Naive thymus-derived CD4-positive, alpha-beta T cell (primary cell): ENCODE data around the gene ANGPTL1. TPM values are rescaled to one million over a fixed set of nuclear protein-coding genes. Genes with fewer than 3 reads are reported as not detected.

Experiments
- polyA plus RNA-seq, 2 donors: library from polyadenylated mRNA; unstranded; fragments of 300-500 nt; fragmentation: Illumina TruSeq; gene quantifications; one replicate each; pipeline ENCODE4 v1.2.3, GENCODE V29; 2021
- total RNA-seq, 6 experiments: library from RNA in 5 of 6; stranded (reverse) in 5 of 6; gene quantifications; 1 replicate in 5 of 6; 2 replicates in 1 of 6; pipeline ENCODE4 v1.2.3 and lab custom pipeline; 2021 to 2026

Gene ANGPTL1
- total and polyA plus RNA-seq, 7 experiments from 2014 or later, result not detected

Other genes starting within 250 kb of the ANGPTL1 start
- gene RALGPS2, start 145.8 kb downstream of the ANGPTL1 start, total RNA-seq, result 10 to 100 TPM in 4 of 5 experiments, 1 to 10 TPM in 1; 3.7 to 22.3 (median 18.2) TPM
- 1 to 10 TPM; 7.7 to 9.3 TPM for gene RALGPS2, start 145.8 kb downstream of the ANGPTL1 start, polyA plus RNA-seq
- gene FAM20B, start 154.8 kb upstream of the ANGPTL1 start, total RNA-seq, result 10 to 100 TPM; 14.3 to 27.9 (median 25.2) TPM
- 10 to 100 TPM in 1 of 2 donors, 1 to 10 TPM in 1; 4.6 to 10.1 TPM for gene FAM20B, start 154.8 kb upstream of the ANGPTL1 start, polyA plus RNA-seq
- gene TOR3A, start 211.0 kb upstream of the ANGPTL1 start, total RNA-seq, result 10 to 100 TPM; 18.8 to 43.8 (median 21.7) TPM
- 10 to 100 TPM; 22.0 to 24.3 TPM for gene TOR3A, start 211.0 kb upstream of the ANGPTL1 start, polyA plus RNA-seq